Non-pigmented ciliary epithelial cell (primary cell): Measurements from ENCODE around the gene FGFBP3.

Experiments
- DNase-seq: peaks from one replicate; pipeline ENCODE4 v3.0.0-alpha.2; 2010; ENCODE audit warnings: low read depth

The FGFBP3 gene, protein sequence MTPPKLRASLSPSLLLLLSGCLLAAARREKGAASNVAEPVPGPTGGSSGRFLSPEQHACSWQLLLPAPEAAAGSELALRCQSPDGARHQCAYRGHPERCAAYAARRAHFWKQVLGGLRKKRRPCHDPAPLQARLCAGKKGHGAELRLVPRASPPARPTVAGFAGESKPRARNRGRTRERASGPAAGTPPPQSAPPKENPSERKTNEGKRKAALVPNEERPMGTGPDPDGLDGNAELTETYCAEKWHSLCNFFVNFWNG

DNA sequence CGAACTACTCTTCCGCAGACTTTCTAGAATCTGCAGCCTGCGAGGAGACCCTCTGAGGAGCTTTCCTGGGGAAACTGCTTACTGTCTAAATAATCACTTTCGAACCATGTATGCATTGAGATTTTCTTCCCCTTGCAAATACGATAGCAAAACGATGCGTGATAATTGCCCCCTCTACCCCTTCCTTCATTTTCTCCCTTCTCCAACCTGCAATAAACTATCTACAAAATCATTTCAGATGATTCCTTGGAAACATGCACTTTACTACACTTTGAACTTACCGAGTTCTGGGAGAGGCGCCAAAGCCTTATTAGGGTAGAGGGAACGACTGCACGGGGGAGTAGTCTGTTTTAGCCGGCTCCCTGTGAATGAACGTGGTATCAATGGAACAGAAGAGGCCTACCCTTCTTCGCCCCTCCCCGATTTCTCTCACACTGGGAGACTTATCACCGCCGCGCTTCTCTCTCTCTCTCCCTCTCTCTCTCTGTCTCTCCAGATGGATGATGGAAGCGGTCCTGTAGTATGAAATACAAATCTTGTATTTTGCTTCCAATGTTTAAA, at the start of gene FGFBP3:
FGFBP3 (minus strand) TSS at position 370 of the 561 bp plus-strand sequence. CDS start 517 bp downstream, outside the sequence.
- no peak for DNase-seq

DNA sequence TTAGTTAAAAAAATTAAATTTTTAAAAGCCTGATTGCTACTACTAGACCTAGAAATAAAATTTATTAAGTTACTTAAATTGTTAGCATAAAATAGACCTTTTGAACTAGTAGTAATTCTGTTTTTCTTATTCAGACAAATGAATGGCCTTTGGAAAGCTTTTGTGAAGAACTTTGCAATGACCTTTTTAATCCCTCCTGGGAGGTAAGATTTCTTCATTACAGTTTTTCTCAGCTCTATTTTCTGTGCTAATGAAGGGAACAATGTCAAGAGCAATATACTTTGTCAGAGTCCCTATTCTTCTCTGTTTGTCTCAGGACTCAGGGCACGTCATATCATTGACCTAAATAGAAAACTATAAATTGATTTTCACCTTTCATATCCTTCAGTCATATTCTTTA, 47.8 kb upstream of the FGFBP3 start:
- no peak for DNase-seq

DNA sequence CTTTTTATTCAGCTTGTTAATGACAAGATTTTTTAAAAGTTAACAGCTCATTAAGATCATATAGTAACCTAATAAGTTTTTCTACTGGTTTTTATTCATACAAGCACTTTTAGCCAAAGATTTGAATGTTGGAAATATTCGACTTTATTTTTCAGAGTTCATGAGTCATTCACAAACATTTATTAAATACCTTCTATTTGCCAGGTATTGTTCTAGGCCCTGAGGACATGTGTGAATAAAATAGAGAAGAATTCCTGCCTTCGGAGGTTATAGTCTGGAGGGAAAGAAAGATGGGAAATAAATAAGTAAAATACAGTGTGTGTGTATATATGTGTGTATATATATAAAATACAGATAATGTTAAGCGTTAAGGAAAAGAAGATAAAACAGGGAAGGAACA, 45.8 kb upstream of the FGFBP3 start:
- no peak for DNase-seq

DNA sequence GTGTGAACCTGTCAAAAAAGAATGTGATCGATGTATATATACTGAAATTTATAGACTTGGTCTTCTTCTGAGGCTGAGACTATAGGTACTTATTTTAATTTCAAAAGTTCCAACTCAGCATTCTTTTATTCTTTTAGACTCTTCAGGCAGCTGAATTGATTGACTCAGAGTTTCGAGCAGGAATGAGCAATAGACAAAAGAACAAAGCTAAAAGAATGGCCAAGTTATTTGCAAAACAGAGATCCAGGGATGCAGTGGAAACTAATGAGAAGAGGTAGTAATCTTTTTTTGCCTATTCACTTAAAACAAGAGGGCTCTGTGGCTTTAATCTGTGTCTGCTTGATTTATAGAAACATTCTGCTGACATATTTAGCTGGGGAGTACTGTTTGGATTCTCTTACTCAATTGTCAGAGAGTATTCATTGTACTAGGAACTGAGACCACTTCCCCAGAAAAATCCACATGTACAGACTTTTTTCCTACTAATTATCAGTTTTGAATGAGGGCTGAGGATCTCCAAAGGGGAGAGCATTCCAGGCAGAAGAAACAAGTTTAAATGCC, 44.4 kb upstream of the FGFBP3 start:
- DNase-seq: no peak

DNA sequence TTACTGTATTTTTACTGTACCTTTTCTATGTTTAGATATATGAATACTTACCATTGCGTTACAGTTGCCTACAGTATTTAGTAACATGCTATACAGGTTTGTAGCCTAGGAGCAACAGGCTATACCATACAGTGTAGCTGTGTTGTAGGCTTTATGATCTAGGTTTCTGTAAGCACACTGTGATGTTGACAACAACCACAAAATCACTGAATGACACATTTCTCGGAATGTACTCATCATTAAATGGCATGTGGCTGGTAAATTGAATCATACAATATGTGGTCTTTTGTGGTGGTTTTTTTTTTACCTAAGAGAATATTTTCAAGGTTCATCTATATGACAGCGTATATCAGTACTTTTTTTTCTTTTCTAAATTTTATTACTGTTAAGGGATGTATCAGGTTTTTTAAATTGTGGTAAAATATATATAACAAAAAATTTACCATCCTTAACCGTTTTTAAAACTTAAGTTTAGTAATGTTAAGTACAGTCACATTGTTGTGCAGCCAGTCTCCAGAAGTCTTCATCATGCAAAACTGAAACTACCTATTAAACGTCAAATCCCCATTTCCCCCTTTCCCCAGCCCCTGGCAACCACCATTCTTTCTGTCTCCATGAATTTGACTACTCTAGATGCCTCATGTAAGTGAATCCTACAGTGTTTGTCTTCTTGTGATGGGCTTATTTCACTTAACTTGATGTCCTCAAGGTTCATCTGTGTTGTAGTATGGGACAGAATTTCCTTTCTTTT, 35.8 kb upstream of the FGFBP3 start:
- DNase-seq: peak; percentile 11

DNA sequence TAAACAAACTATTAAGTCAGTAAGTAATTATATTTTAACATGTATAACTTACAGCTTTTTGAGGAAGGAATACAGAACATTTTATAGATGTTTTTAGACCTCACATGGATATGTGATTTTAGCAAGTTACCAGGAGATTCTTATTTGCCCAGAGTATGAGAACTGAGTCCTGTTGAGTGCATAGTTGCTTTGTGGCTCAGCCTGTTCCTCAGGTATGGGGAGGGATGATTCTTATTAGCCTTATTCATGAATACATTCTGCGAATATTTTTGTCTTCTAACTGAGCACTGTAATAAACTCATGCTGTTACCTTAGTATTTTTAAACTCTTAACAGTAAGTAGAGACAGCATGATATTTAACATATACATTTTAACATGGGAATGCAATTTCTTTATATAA, 32.1 kb upstream of the FGFBP3 start:
- no peak for DNase-seq

DNA sequence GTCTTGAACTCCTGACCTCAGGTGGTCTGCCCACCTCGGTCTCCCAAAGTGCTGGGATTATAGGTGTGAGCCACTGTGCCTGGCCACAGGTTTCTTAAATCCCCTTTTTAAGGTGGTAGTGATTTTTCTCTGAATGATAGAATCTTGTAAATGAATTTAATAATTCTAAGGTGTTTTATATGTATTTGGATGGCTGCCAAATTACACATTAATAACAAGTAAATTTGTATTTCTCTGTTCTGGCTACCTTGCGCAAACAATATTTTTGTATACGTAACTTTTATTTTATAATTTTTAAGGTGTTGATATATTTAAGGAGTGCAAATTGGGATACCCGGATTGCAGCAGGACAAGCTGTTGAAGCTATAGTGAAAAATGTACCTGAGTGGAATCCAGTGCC, 30.4 kb upstream of the FGFBP3 start:
- DNase-seq: no peak

DNA sequence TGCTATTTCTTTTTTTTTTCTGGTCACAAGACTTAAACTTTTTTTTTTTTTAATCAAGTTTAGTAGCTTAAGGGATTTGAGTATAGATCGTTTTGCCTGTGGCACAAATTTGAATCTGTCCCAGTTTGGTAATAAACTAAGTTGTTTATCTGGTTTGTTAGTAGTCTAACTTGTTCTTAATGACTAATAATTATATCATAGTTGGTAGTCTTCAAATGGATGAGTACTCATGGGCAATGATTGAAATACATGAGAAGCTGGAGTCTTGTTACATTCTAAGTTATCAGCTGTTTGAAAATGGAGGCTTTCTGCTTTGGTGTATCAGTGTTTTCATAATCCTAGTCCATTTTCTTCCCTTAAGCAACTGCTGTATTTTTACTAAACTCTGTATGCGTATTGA, 26.6 kb upstream of the FGFBP3 start:
- no peak for DNase-seq

DNA sequence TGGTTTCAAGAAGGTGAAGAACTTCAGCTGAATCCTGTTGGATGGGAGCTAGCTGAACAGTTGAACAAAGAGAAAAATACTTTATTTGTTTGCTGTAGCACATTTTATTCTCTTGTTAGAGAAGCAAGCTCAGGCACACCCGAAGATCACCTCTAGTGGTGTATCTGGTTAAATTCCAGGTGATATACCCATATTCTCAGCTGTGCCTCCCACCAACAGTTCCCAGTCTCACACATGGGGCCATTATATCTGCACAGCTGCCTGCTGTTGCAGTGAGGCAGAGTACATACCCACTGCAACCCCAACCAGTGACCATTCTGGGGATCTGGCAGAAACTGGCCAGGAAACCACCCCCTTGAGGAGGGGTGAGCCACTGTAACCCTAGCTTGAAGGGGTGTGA, 23.5 kb upstream of the FGFBP3 start:
- no peak for DNase-seq

DNA sequence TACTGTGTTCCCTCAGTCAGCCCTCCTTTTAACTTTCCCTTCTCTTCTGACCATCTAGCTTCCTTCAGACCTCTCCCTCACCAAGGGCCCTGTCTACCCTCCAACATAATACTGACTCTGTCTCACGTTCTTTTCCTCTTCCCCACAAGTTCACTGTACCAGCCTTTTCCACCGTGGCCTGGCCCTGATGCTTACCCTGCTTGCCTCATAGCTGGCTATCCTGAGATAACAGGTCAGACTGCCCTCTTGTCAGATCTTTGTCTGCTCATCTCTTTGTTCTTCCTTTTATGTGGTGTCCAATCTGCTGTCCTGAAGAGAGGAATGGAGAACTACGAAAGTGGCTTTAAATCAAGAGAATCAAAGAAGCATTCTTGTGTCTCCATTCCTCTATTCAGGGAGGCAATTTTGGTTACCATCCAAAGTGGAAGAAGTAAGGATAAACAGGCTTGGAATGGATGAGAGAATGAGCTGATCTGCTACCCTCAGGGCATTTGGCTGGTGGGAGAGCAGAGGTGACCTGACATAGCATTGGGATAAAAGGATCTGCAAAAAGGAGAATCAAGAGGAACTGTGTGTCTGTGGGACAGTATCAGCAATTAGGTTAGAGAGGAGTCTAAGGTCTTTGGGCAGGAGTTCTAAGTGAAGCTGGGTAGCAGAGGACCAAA, 22.4 kb upstream of the FGFBP3 start:
- DNase-seq: no peak

DNA sequence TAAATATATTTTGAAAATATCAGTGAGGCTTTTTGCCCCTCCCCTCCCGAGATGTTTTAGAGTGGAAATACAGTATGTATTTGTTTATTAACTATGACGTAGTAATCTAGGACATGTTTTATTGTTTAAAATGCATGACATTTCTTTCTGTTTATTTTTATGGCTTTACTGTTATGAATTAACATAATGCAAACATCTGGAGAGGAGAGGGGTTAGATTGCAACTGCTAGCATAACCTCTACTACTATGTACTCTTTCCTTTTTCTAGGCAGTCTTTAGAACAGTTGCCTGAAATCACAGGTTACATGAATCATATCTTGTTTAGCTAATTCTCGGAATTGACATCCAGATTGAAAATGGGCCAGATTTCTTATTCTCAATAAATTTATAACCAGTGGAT, 21.7 kb upstream of the FGFBP3 start:
- DNase-seq: no peak

DNA sequence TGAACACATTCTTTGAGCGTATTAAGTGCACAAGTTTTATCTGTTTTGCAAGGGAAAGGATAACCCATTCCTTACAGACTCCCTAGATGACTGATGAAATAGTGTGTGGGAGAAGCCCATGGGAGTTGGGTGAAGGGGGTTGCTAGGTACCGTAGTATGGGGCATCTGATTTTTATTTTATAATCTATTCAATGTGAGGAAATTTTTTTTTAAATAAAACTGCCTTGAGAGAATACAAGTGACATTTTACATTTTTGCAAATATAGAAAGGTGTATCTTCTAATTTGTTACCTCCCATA, 15.7 kb upstream of the FGFBP3 start:
- DNase-seq: no peak

DNA sequence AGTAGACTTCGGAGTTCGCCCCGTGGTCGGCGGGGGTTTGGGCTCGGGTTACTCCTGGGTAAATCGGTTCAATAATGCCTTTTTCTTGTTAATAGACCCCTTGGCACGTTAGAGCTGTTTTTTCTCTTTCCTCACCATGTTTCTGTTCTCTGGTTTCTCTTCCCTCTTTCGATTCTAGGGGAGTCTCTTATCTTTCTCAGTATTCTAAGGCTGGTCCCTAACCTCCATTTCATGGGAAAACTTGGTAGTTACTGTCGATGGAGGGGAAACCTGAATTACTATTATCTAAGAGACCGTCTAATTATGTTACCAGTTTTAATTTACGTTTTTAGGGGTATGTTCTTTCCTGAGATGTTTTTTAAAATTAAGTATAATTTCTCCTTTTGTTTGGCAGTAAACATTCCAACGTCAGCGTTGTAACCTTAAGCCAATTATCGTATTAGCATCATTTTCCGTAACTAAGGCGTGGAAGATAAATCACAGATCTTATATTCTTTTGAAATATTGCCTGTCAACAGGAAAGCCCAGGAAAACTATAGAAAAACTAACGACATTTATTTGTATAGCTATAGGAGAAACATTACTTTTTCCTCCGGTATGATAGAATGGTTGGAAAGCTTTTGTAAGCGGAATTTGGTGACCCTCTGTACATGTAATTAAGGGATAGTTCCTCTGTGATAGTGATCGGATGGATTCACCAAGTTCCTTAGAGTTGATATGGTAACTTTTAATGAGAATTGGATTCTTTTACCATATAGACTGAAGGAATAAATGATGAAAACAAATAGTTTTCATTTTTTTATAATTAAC, 15.1 kb upstream of the FGFBP3 start:
- DNase-seq: no peak

DNA sequence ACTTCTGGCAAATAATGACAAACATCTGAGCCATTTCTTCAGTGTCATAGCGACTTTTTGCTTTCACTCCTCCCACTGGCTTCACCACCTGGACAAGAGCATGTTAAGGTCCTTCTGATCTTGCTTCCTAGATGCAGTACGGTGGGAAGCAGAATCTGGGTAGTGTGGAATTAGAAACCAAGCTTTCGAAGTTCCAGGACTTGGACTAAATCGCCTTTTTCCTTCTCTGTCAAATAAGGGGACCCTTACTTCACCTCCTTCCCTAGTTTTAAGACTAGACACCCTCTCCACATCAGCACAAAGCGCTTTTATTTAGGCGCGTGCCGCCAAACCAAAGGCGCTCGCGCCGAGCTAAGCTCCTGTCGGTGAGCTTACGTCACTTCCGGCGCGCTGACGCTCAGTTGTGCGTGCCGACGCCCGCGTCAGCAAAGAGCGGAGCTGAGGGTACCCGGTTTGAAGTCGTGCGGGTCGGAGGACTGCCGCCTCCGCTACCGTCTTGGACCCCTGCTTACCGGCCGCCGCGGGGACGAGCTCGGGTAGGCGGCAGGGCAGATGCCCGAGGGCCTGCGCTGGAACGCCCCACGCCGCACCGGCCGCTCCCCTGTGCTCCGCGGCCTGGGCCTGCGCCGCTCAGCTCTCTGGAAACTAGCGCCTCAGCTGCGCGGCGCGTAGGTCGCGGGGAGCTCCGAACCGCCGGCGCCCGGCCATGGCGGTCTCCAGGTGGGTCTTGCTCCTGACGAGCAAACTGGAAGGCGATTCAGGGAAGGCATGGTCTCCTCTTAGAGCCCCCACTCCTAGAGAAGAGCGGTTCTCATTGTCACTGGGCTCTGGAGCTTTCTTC, 14.3 kb upstream of the FGFBP3 start, which contains the start of gene BTAF1:
BTAF1 (plus strand) TSS at position 400 of the 841 bp plus-strand sequence; CDS start at position 707, 307 bp downstream.
- DNase-seq: no peak

DNA sequence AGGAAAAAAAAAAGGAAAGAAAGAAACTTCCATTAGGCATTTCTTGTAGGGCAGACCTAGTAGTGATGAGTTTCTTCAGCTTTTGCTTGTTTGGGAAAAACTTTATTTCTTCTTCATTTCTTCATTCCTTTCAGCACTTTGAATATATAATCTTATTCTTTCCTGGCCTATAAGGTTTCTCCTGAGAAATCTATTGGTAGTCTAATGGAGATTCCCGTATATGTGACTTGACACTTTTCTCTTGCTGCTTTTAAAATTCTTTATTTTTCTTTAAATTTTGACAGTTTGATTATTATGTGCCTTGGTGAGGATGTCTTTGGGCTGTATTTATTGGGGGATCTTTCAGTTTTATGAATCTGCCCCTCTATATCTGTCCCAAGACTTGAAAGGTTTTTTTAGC, 10.4 kb upstream of the FGFBP3 start:
- no peak for DNase-seq

DNA sequence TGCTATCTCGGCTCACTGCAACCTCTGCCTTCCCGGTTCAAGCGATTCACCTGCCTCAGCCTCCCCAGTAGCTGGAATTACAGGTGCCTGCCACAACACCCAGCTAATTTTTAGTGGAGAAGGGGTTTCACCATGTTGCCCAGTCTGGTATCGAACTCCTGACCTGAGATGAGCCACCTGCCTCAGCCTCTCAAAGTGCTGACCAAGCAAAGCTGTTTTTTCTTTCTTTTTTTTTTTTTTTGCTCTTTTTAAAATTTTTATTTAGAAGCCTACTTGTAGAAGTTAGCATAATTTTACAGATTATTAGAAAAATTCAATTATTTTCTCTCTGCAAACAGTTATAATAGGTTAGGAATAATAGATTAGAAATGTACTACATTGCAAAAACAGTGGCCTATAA, 1.2 kb upstream of the FGFBP3 start:
- DNase-seq: no peak

DNA sequence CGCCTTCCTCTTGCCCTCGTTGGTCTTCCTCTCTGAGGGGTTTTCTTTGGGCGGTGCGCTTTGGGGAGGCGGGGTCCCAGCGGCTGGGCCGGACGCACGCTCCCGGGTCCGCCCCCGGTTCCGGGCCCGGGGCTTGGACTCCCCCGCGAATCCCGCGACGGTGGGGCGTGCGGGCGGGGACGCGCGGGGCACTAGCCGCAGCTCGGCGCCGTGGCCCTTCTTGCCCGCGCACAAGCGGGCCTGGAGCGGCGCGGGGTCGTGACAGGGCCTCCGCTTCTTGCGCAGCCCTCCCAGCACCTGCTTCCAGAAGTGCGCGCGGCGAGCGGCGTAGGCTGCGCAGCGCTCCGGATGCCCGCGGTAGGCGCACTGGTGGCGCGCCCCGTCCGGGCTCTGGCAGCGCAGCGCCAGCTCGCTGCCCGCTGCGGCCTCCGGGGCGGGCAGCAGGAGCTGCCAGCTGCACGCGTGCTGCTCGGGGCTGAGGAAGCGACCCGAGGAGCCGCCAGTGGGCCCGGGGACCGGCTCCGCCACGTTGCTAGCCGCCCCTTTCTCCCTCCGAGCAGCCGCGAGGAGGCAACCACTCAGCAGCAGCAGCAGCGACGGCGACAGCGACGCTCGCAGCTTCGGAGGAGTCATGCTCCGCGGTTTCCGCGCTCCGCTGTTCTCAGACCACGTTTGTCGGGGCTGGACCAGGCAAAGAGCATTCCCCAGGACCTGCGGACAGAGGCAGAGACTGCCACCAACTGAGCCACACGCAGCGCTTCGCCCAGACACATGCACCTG, 759 bp downstream of the FGFBP3 start:
- no peak for DNase-seq

DNA sequence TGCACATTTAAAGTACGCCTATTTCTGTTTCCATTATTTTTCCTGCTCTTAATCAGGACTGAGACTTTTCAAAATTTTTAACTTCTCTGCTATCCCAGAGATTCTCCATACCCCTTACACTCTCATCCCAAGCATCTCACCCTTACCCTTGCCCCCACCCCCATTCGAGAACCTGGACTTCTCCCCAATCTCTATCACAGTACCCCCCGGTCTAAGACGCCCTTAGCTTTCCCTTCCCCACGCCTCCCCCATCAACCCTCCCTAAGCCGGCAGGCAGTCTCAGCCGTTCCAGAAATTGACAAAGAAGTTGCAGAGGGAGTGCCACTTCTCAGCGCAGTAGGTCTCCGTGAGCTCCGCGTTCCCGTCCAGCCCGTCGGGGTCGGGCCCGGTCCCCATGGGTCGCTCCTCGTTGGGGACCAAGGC, 1.4 kb downstream of the FGFBP3 start:
- DNase-seq: no peak

DNA sequence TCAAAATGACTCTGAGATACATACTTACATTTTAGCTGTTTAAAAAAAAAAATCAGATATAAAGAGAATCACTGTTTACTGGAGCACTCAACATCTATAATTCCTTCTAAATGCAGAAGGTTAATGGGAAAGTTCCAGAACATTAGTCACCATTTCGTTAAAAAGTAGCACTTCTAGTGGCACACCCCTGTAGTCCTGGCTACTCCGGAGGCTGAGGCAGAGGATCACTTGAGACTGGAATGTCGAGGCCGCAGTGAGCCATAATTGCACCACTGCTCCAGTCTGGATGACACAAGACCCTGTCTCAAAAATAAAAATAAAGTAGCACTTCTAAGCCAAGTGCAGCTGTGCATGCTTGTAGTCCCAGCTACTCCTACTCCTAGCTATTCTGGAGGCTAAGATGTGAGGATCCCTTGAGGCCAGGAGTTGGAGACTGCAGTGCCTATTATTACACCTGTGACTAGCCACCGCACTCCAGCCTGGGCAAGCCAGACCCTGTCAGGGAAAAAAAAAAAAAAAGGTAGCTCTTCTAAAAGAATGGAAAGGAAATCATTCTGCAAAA, 2.2 kb downstream of the FGFBP3 start:
- DNase-seq: no peak
